Stimulated activated CD4-positive, alpha-beta T cell treated with anti-CD3 and anti-CD28 coated beads, TNF-alpha, amount 100 ng/mL, for 48 hours (primary cell): Measurements from ENCODE around the gene ACTN3.
"Not testable (repeated sequence)": the region's sequence is repeated elsewhere in the genome, so short reads cannot be mapped to it uniquely, and the experiment has no call there.

Experiments
- DNase-seq, 3 donors: peaks; one replicate each; pipeline ENCODE4 v3.0.0-alpha.2; 2020; ENCODE audit warnings: low read depth in 3 of 3

ACTN3 gene

GRCh38 chr11:66544952-66545351 lies 1.8 kb upstream of the ACTN3 start:
- DNase-seq: not testable (repeated sequence)

- DNase-seq: peak; percentile 86 to 90 (median 87)
Measured at GRCh38 chr11:66545701-66546367, 869 bp upstream of the ACTN3 start, which contains the start of gene ZDHHC24. Gene ZDHHC24 (minus strand): TSS chr11:66546048. CDS start chr11:66546003, 45 bp downstream.

GRCh38 chr11:66546966-66547661 lies 411 bp downstream of the ACTN3 start:
- no peak for DNase-seq

- DNase-seq: no peak
Measured at GRCh38 chr11:66547662-66548009, 933 bp downstream of the ACTN3 start.

- DNase-seq: no peak
Measured at GRCh38 chr11:66548041-66548440, 1.3 kb downstream of the ACTN3 start.

GRCh38 chr11:66548774-66549630 lies 2.3 kb downstream of the ACTN3 start:
- DNase-seq: no peak

- no peak for DNase-seq
Measured at GRCh38 chr11:66549696-66550095, 3.0 kb downstream of the ACTN3 start.

GRCh38 chr11:66550887-66551286 lies 4.2 kb downstream of the ACTN3 start:
- no peak for DNase-seq

- DNase-seq: no peak
Measured at GRCh38 chr11:66554602-66555001, 7.9 kb downstream of the ACTN3 start.

GRCh38 chr11:66555416-66555815 lies 8.7 kb downstream of the ACTN3 start:
- DNase-seq: no peak

- DNase-seq: no peak
Measured at GRCh38 chr11:66556086-66556485, 9.4 kb downstream of the ACTN3 start.

- no peak for DNase-seq
Measured at GRCh38 chr11:66557733-66558326, 11.1 kb downstream of the ACTN3 start.

GRCh38 chr11:66559142-66559865 lies 12.6 kb downstream of the ACTN3 start:
- peak in 1 of 3 donors; percentile 11 for DNase-seq

- DNase-seq: no peak
Measured at GRCh38 chr11:66559866-66560676, 13.4 kb downstream of the ACTN3 start.

- no peak for DNase-seq
Measured at GRCh38 chr11:66561178-66561974, 14.7 kb downstream of the ACTN3 start.

GRCh38 chr11:66561975-66562248 lies 15.2 kb downstream of the ACTN3 start:
- DNase-seq: no peak

GRCh38 chr11:66562275-66562674 lies 15.6 kb downstream of the ACTN3 start:
- DNase-seq: no peak

GRCh38 chr11:66562907-66563583 lies 16.3 kb downstream of the ACTN3 start:
- no peak for DNase-seq

GRCh38 chr11:66563832-66564231 lies 17.1 kb downstream of the ACTN3 start:
- no peak for DNase-seq
